HCT116 (cell line): Measurements from ENCODE around the gene RTF2.

Source experiments
- EGR1 ChIP-seq: IDR thresholded peaks from 2 replicates; pipeline ENCODE4 v1.6.1; 2012; ENCODE audit warnings: low read depth
- EZH2 ChIP-seq: fragments of 200-600 bp; sonication (generic); IDR thresholded peaks from 2 replicates; pipeline ENCODE4 v1.6.1; 2017; ENCODE audit warnings: antibody characterized with exemption, mixed run types
- FOSL1 ChIP-seq: IDR thresholded peaks from 2 replicates; pipeline ENCODE4 v1.6.1; 2012; ENCODE audit warnings: low read depth
- JUND ChIP-seq: IDR thresholded peaks from 2 replicates; pipeline ENCODE4 v1.6.1; 2012
- POLR2A ChIP-seq: IDR thresholded peaks from 2 replicates; pipeline ENCODE4 v1.7.0; 2011; ENCODE audit warnings: borderline replicate concordance; ENCODE audit not compliant: insufficient read depth, insufficient read length; ENCODE audit errors: extremely low read depth
- ZNF274 ChIP-seq: fragments of 200-500 bp; sonication (Bioruptor generic); IDR thresholded peaks from 2 replicates; pipeline ENCODE4 v1.6.1; 2014; ENCODE audit warnings: mild to moderate bottlenecking, low read depth, low read length, inconsistent platforms
- TF ChIP-seq, protein P1 (sequence below), 3 experiments: fragments of 200-600 bp in 1 of 3; sonication (generic) in 1 of 3; IDR thresholded peaks in 2 of 3; conservative IDR thresholded peaks in 1 of 3; 2 replicates each; pipeline ENCODE4 v1.5.1; 2012 to 2017; ENCODE audit warnings: low read depth in 2 of 3, low read length in 2 of 3, antibody characterized with exemption in 1 of 3, borderline replicate concordance in 1 of 3, control low read depth in 1 of 3, mild to moderate bottlenecking in 1 of 3, mixed read lengths in 1 of 3, mixed run types in 1 of 3, moderate library complexity in 1 of 3; ENCODE audit not compliant: insufficient read depth in 1 of 3
- TF ChIP-seq, protein P2 (sequence below): IDR thresholded peaks from 2 replicates; pipeline ENCODE4 v1.6.1; 2012; ENCODE audit warnings: low read depth

DNA sequence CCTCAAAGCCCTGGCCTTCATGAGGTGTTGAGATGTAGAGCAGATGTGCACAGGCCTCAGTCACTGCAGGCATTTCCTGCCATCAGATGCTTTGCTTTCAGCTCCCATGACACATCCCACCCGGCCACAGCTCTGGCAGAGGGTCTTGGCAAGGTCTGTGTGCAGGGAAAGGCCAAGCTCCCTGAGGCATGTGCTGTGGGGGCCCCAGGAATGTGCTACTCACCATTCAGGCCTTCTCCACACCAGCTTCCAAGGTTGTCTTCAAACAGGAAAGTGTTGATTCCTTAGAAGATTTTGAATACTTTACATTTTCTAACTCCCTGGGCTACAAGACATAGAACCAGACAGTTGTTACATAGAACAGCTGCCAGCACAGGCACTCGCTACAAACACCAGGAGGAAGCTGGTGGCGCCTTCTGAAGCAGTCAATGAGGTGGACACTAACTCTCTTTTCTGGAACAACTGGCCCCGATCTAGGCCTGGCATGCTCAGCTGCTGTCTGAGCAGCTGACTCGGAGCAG is 28.6 kb upstream of the RTF2 start:
- no peak for TF ChIP-seq ZNF274
- TF ChIP-seq, protein P1, sequence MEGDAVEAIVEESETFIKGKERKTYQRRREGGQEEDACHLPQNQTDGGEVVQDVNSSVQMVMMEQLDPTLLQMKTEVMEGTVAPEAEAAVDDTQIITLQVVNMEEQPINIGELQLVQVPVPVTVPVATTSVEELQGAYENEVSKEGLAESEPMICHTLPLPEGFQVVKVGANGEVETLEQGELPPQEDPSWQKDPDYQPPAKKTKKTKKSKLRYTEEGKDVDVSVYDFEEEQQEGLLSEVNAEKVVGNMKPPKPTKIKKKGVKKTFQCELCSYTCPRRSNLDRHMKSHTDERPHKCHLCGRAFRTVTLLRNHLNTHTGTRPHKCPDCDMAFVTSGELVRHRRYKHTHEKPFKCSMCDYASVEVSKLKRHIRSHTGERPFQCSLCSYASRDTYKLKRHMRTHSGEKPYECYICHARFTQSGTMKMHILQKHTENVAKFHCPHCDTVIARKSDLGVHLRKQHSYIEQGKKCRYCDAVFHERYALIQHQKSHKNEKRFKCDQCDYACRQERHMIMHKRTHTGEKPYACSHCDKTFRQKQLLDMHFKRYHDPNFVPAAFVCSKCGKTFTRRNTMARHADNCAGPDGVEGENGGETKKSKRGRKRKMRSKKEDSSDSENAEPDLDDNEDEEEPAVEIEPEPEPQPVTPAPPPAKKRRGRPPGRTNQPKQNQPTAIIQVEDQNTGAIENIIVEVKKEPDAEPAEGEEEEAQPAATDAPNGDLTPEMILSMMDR (IDR thresholded peaks at IDR 0.05 in 2 of 3, conservative IDR thresholded peaks at IDR 0.05 in 1 of 3; ENCODE audit: borderline replicate concordance in 1 of 3, insufficient read depth in 1 of 3, low read depth in 2 of 3, low read length in 2 of 3) = no peak
- no peak for TF ChIP-seq JUND
- TF ChIP-seq EGR1 = no peak
- no peak for TF ChIP-seq EZH2
- TF ChIP-seq, protein P2, sequence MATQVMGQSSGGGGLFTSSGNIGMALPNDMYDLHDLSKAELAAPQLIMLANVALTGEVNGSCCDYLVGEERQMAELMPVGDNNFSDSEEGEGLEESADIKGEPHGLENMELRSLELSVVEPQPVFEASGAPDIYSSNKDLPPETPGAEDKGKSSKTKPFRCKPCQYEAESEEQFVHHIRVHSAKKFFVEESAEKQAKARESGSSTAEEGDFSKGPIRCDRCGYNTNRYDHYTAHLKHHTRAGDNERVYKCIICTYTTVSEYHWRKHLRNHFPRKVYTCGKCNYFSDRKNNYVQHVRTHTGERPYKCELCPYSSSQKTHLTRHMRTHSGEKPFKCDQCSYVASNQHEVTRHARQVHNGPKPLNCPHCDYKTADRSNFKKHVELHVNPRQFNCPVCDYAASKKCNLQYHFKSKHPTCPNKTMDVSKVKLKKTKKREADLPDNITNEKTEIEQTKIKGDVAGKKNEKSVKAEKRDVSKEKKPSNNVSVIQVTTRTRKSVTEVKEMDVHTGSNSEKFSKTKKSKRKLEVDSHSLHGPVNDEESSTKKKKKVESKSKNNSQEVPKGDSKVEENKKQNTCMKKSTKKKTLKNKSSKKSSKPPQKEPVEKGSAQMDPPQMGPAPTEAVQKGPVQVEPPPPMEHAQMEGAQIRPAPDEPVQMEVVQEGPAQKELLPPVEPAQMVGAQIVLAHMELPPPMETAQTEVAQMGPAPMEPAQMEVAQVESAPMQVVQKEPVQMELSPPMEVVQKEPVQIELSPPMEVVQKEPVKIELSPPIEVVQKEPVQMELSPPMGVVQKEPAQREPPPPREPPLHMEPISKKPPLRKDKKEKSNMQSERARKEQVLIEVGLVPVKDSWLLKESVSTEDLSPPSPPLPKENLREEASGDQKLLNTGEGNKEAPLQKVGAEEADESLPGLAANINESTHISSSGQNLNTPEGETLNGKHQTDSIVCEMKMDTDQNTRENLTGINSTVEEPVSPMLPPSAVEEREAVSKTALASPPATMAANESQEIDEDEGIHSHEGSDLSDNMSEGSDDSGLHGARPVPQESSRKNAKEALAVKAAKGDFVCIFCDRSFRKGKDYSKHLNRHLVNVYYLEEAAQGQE = no peak
- no peak for TF ChIP-seq FOSL1
- no peak for TF ChIP-seq POLR2A
